Fibroblast of lung (primary cell): ENCODE results near the gene CPNE4. TPM values are rescaled to one million over a fixed set of nuclear protein-coding genes. Genes with fewer than 3 reads are reported as not detected.

ENCODE experiments used
- DNase-seq, 2 donors: peaks; one replicate each; pipeline versions ENCODE4 v3.0.0 to v3.0.0-alpha.2; 2010; ENCODE audit warnings: low read depth in 2 of 2
- H2AFZ ChIP-seq: 2 replicates; pipeline ENCODE4 v1.5.1; 2012; ENCODE audit warnings: low read length, control low read depth, inconsistent platforms
- H3K27ac ChIP-seq: 2 replicates; pipeline ENCODE4 v1.5.1; 2011; ENCODE audit warnings: low read length, control low read depth; ENCODE audit not compliant: insufficient read depth
- H3K27me3 ChIP-seq: 2 replicates; pipeline ENCODE4 v1.5.1; 2011; ENCODE audit warnings: mild to moderate bottlenecking, low read length; ENCODE audit not compliant: control insufficient read depth, insufficient read depth
- H3K36me3 ChIP-seq: 2 replicates; pipeline ENCODE4 v1.5.1; 2011; ENCODE audit warnings: low read length; ENCODE audit not compliant: control insufficient read depth, insufficient read depth
- H3K4me1 ChIP-seq: 2 replicates; pipeline ENCODE4 v1.5.1; 2011; ENCODE audit warnings: low read length; ENCODE audit not compliant: control insufficient read depth, insufficient read depth; ENCODE audit errors: extremely low read depth
- H3K4me2 ChIP-seq: 2 replicates; pipeline ENCODE4 v1.5.1; 2011; ENCODE audit warnings: low read length, control low read depth; ENCODE audit not compliant: insufficient read depth; ENCODE audit errors: extremely low read depth
- H3K4me3 ChIP-seq, 4 experiments: fragments of 200-600 bp in 1 of 4; sonication (generic) in 1 of 4; replicated peaks in 1 of 4; 2 replicates each; pipeline ENCODE4 v1.5.1; 2011 to 2016; ENCODE audit warnings: low read length in 4 of 4, low read depth in 3 of 4, mild to moderate bottlenecking in 3 of 4, control low read depth in 2 of 4, inconsistent platforms in 1 of 4, mixed read lengths in 1 of 4; ENCODE audit not compliant: insufficient read depth in 1 of 4; ENCODE audit errors: control extremely low read depth in 1 of 4
- H3K79me2 ChIP-seq: 2 replicates; pipeline ENCODE4 v1.5.1; 2012; ENCODE audit warnings: mild to moderate bottlenecking, low read length, inconsistent platforms; ENCODE audit not compliant: control insufficient read depth, insufficient read depth
- H3K9ac ChIP-seq: 2 replicates; pipeline ENCODE4 v1.5.1; 2011; ENCODE audit warnings: mild to moderate bottlenecking, low read length, control low read depth; ENCODE audit not compliant: insufficient read depth
- H3K9me3 ChIP-seq: 2 replicates; pipeline ENCODE4 v1.5.1; 2012; ENCODE audit warnings: low read depth, low read length; ENCODE audit not compliant: control insufficient read depth, insufficient read depth
- H4K20me1 ChIP-seq: 2 replicates; pipeline ENCODE4 v1.5.1; 2011; ENCODE audit warnings: low read length; ENCODE audit not compliant: control insufficient read depth, insufficient read depth; ENCODE audit errors: extremely low read depth
- CTCF ChIP-seq, 2 donors: IDR thresholded peaks in 1 of 2; conservative IDR thresholded peaks in 1 of 2; 1 replicate in 1 of 2; 2 replicates in 1 of 2; pipeline ENCODE4 v1.5.1; 2011 to 2012; ENCODE audit warnings: low read length in 2 of 2, control low read depth in 1 of 2, inconsistent platforms in 1 of 2, low read depth in 1 of 2, mild to moderate bottlenecking in 1 of 2
- EZH2 ChIP-seq: IDR thresholded peaks from 2 replicates; pipeline ENCODE4 v1.5.1; 2012; ENCODE audit warnings: low read length, control low read depth, mild to moderate bottlenecking; ENCODE audit errors: missing control alignments
- polyA plus RNA-seq, 2 donors: library from polyadenylated mRNA; depleted of rRNA in 1 of 2; stranded (reverse) in 1 of 2; unstranded in 1 of 2; fragments of >200 nt; gene quantifications; 2 replicates each; pipeline ENCODE4 v1.2.1, GENCODE V29; 2011 to 2012; ENCODE audit warnings: missing spikeins in 1 of 2
- total RNA-seq: library from RNA; depleted of rRNA; stranded (reverse); fragments of >200 nt; gene quantifications from 2 replicates; pipeline ENCODE4 v1.2.1, GENCODE V29; 2014

Gene CPNE4
- total and polyA plus RNA-seq, 2 donors (not counting 1 experiment from before 2014, with no cell fraction given) = 0.17 TPM; not detected in 1

DNA sequence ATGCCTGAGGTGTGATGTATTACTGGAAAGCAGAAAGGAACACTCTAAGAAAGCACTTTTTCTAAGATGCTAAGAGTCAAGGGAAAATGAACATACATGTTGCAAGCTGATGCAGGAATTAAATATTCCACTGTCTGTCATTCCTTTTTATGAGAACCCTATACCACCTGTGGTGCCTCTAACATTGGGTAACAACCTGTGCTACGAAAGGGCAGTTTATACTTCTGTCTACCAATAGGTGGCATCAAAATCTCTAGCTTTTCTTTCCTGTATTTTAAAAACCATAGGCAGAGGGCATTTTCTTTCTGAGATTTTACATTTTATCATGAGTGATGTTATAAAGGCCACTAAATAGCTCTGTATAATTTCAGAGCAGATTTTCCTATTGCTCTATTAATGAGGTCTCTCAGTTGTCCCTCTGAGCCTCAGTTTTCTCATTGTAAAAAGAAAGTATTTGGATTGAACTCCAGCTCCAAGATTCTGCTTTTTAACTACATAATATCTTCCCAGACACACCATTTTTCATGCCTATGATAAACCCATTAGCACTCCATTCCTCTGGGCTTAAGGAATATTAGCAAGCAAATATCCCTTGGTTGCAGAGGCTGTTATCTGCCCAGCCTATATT, 3.5 kb upstream of the CPNE4 start:
- H3K4me2 ChIP-seq = no peak overlapping the region
- H3K9ac ChIP-seq = no peak overlapping the region
- no peak overlapping the region for H3K4me3 ChIP-seq
- H3K36me3 ChIP-seq = no peaks in the 10 kb centered on the region
- peak; percentile 64 to 72 for TF ChIP-seq CTCF (conservative IDR thresholded peaks at IDR 0.05 in 1 of 2, IDR thresholded peaks at IDR 0.05 in 1 of 2; ENCODE audit: low read depth in 1 of 2, low read length in 2 of 2)
- TF ChIP-seq EZH2 = no peak
- no peaks in the 10 kb centered on the region for H4K20me1 ChIP-seq
- no peak overlapping the region for H3K27ac ChIP-seq
- no peaks in the 10 kb centered on the region for H3K4me1 ChIP-seq
- H2AFZ ChIP-seq = no peak overlapping the region
- H3K79me2 ChIP-seq = no peaks in the 10 kb centered on the region
- DNase-seq = peak; percentile 6 to 47
- peaks cover 11% of the 10 kb centered on the region for H3K27me3 ChIP-seq
- no peaks in the 10 kb centered on the region for H3K9me3 ChIP-seq

- H3K4me3 ChIP-seq = no peak overlapping the region
- no peak overlapping the region for H3K27ac ChIP-seq
- DNase-seq = no peak
- no peak for TF ChIP-seq CTCF (conservative IDR thresholded peaks at IDR 0.05 in 1 of 2, IDR thresholded peaks at IDR 0.05 in 1 of 2; ENCODE audit: low read depth in 1 of 2, low read length in 2 of 2)
- no peak for TF ChIP-seq EZH2
- no peak overlapping the region for H3K4me2 ChIP-seq
- no peaks in the 10 kb centered on the region for H3K36me3 ChIP-seq
- H3K9ac ChIP-seq = no peak overlapping the region
- H3K79me2 ChIP-seq = no peaks in the 10 kb centered on the region
- no peak overlapping the region for H2AFZ ChIP-seq
- no peaks in the 10 kb centered on the region for H4K20me1 ChIP-seq
- peaks cover 15% of the 10 kb centered on the region for H3K27me3 ChIP-seq
- no peaks in the 10 kb centered on the region for H3K4me1 ChIP-seq
- H3K9me3 ChIP-seq = no peaks in the 10 kb centered on the region
These were observed 2.8 kb upstream of the CPNE4 start for GRCh38 chr3:132037581-132037980.

DNA sequence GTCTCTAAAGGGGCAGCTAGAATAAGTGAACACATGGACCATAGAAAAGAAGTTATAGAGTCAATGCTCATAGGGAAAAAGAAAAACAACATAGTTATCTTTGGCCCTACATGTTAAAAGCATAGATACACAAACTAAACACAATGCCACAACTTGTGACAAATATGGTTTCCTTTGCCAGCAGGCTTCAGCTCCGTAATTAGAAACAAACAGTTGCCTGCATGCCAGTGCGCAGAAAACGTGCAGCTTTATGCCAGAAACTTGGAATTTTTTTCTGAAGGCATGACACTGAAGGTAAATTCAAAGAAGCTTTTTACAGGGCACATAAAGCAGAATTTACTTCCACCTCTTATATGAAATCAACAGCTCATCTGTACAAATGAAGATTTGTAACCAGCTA, 2.2 kb upstream of the CPNE4 start:
- Histone ChIP-seq H4K20me1 (no peaks in the 10 kb centered on the region), H2AFZ (no peak overlapping the region), H3K79me2 (no peaks in the 10 kb centered on the region), H3K27ac (no peak overlapping the region), H3K36me3 (no peaks in the 10 kb centered on the region), H3K4me3 (no peak overlapping the region), H3K9me3 (no peaks in the 10 kb centered on the region), H3K9ac (no peak overlapping the region), H3K27me3 (peaks cover 15% of the 10 kb centered on the region), H3K4me2 (no peak overlapping the region), H3K4me1 (no peaks in the 10 kb centered on the region)
- DNase-seq = no peak
- no peak for TF ChIP-seq CTCF (conservative IDR thresholded peaks at IDR 0.05 in 1 of 2, IDR thresholded peaks at IDR 0.05 in 1 of 2; ENCODE audit: low read depth in 1 of 2, low read length in 2 of 2)
- TF ChIP-seq EZH2 = no peak
